BJ (cell line): ENCODE data around the gene KCNG4. TPM values are rescaled to one million over a fixed set of nuclear protein-coding genes. Genes with fewer than 3 reads are reported as not detected.

Experiments used
- CTCF ChIA-PET: fragments of 350-600 bp; formaldehyde crosslinking; extraction: SDS; loops from one replicate; lab custom pipeline; 2021; ENCODE audit warnings: antibody characterized with exemption, inconsistent platforms; lab: Yijun Ruan, JAX
- POLR2A ChIA-PET: fragments of 300-600 bp; sonication (Branson Sonifier 250); formaldehyde crosslinking; extraction: SDS; loops from one replicate; lab custom pipeline; 2021; ENCODE audit warnings: antibody characterized with exemption; lab: Charles Lee
- DNase-seq: peaks from one replicate; pipeline ENCODE4 v3.0.0-alpha.2; 2011; ENCODE audit warnings: low read depth
- H3K27me3 ChIP-seq: 2 replicates; pipeline ENCODE4 v1.6.0; 2011; ENCODE audit warnings: low read length; ENCODE audit not compliant: control insufficient read depth, insufficient read depth
- H3K36me3 ChIP-seq: 2 replicates; pipeline ENCODE4 v1.5.1; 2011; ENCODE audit warnings: low read length; ENCODE audit not compliant: control insufficient read depth, insufficient read depth
- H3K4me3 ChIP-seq: 2 replicates; pipeline ENCODE4 v1.5.1; 2011; ENCODE audit warnings: low read depth, mild to moderate bottlenecking, control low read depth, low read length
- polyA plus RNA-seq: library from polyadenylated mRNA; depleted of rRNA; stranded (reverse); fragments of >200 nt; gene quantifications from 2 replicates; pipeline ENCODE4 v1.2.3, GENCODE V29; 2011
- TF ChIP-seq, protein P1 (sequence below): IDR thresholded peaks from 2 replicates; pipeline ENCODE4 v1.5.1; 2011; ENCODE audit warnings: low read depth, mild to moderate bottlenecking, control low read depth, inconsistent platforms, low read length, moderate library complexity; ENCODE audit not compliant: insufficient read depth

The KCNG4 gene
- polyA plus RNA-seq, 1 experiment: not detected

DNA sequence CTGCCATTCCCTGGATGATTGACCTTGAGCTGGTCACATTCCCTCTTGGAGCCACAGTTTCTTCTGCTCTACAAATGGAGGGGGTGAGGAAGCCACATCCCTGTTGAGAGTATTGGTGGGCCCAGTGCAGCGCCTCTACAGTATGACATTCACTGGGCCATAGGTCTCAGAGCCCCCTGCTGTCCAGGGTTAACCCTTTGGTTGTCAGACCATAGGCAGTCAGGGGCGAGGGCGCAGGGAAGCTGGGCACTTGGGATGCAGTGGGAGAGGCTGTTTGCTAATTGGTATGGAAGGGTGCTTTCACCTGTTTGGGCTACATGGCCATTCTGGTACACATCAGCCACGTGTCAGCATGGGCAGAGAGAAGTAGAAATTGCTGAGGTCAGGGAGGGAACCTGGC lies 27.6 kb upstream of the KCNG4 start:
- TF ChIP-seq, protein P1, sequence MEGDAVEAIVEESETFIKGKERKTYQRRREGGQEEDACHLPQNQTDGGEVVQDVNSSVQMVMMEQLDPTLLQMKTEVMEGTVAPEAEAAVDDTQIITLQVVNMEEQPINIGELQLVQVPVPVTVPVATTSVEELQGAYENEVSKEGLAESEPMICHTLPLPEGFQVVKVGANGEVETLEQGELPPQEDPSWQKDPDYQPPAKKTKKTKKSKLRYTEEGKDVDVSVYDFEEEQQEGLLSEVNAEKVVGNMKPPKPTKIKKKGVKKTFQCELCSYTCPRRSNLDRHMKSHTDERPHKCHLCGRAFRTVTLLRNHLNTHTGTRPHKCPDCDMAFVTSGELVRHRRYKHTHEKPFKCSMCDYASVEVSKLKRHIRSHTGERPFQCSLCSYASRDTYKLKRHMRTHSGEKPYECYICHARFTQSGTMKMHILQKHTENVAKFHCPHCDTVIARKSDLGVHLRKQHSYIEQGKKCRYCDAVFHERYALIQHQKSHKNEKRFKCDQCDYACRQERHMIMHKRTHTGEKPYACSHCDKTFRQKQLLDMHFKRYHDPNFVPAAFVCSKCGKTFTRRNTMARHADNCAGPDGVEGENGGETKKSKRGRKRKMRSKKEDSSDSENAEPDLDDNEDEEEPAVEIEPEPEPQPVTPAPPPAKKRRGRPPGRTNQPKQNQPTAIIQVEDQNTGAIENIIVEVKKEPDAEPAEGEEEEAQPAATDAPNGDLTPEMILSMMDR: no peak
- POLR2A ChIA-PET: no interaction called here

GRCh38 chr16:84266451-84266850 lies 26.6 kb upstream of the KCNG4 start:
- DNase-seq: no peak
- TF ChIP-seq, protein P1: no peak
- no peak overlapping the region for H3K4me3 ChIP-seq
- ChIA-PET POLR2A (no interaction called here), CTCF (interaction anchor here (0.9 to 2.1 kb wide), 3 partner anchors 10 to 220 kb away, joined by 6 to 9 read pairs (median 6); no protein-coding TSS in a partner anchor)
- no peaks in the 10 kb centered on the region for H3K36me3 ChIP-seq
- H3K27me3 ChIP-seq: peaks cover 3% of the 10 kb centered on the region

More for the DNA sequence above, 27.6 kb upstream of the KCNG4 start:
- CTCF ChIA-PET: interaction anchor here (0.9 to 2.6 kb wide), 4 partner anchors 9 to 219 kb away, joined by 6 to 13 read pairs (median 8); no protein-coding TSS in a partner anchor
- Histone ChIP-seq H3K36me3 (no peaks in the 10 kb centered on the region), H3K27me3 (peaks cover 3% of the 10 kb centered on the region), H3K4me3 (no peak overlapping the region)
- DNase-seq: no peak

- H3K4me3 ChIP-seq: no peak overlapping the region
- TF ChIP-seq, protein P1: no peak
- ChIA-PET CTCF (interaction anchor here (0.6 to 2.0 kb wide), 4 partner anchors 10 to 95 kb away, joined by 3 to 11 read pairs (median 4); no protein-coding TSS in a partner anchor), POLR2A (no interaction called here)
- no peak for DNase-seq
- H3K36me3 ChIP-seq: no peaks in the 10 kb centered on the region
- H3K27me3 ChIP-seq: peaks cover 1% of the 10 kb centered on the region; the same call in 1 of the 2 replicates
Measured at GRCh38 chr16:84262939-84263338, 23.1 kb upstream of the KCNG4 start.

- TF ChIP-seq, protein P1: no peak
- CTCF ChIA-PET: interaction anchor here (0.8 to 1.5 kb wide), 2 partner anchors 15 to 16 kb away, joined by 3 read pairs; no protein-coding TSS in a partner anchor
- POLR2A ChIA-PET: no interaction called here
- no peak for DNase-seq
- Histone ChIP-seq H3K36me3 (no peaks in the 10 kb centered on the region), H3K27me3 (peaks cover 1% of the 10 kb centered on the region; the same call in 1 of the 2 replicates), H3K4me3 (no peak overlapping the region)
Measured at GRCh38 chr16:84262031-84262430, 22.2 kb upstream of the KCNG4 start.

GRCh38 chr16:84260766-84261554 lies 21.1 kb upstream of the KCNG4 start:
- ChIA-PET CTCF (interaction anchor here (0.9 to 1.5 kb wide), 2 partner anchors 17 to 47 kb away, joined by 3 to 4 read pairs; no protein-coding TSS in a partner anchor), POLR2A (no interaction called here)
- H3K27me3 ChIP-seq: peaks cover 1% of the 10 kb centered on the region; the same call in 1 of the 2 replicates
- TF ChIP-seq, protein P1: no peak
- no peak overlapping the region for H3K4me3 ChIP-seq
- H3K36me3 ChIP-seq: no peaks in the 10 kb centered on the region
- no peak for DNase-seq
